Nasal cavity respiratory epithelium epithelial cell of viscerocranial mucosa (primary cell): Measurements from ENCODE around the gene UPF1. TPM values are rescaled to one million over a fixed set of nuclear protein-coding genes. Genes with fewer than 3 reads are reported as not detected.

ENCODE experiments used
- total RNA-seq: library from RNA; depleted of rRNA; stranded (reverse); fragments of >200 nt; gene quantifications from 2 replicates; pipeline ENCODE4 v1.2.3, GENCODE V29; 2014

The UPF1 gene
- total RNA-seq: 83.4 and 110 TPM in 2 replicates

GRCh38 chr19:18831524-18832305, at the start of gene UPF1:
TSS of gene UPF1 (plus strand) at chr19:18831959. CDS start at chr19:18832210, 251 bp downstream.

GRCh38 chr19:18790566-18791314, 41.0 kb upstream of the UPF1 start, which contains the start of gene COMP:
TSS of gene COMP (minus strand) at chr19:18791305. CDS start at chr19:18791269, 36 bp downstream.

GRCh38 chr19:18895824-18896341, 64.1 kb downstream of the UPF1 start, which contains the start of gene CERS1:
TSS of gene CERS1 (minus strand) at chr19:18896158. CDS start at chr19:18896072, 86 bp downstream.

Other genes starting within 250 kb of the UPF1 start
- 22.6 and 27.5 TPM in 2 replicates for gene REX1BD, start 243.2 kb upstream of the UPF1 start, total RNA-seq
- gene CRLF1, start 225.2 kb upstream of the UPF1 start, total RNA-seq: 6.5 TPM in 1 of 2 replicates, not detected in the other
- 0.14 and 1.0 TPM in 2 replicates for gene TMEM59L, start 219.1 kb upstream of the UPF1 start, total RNA-seq
- 6.5 and 10.1 TPM in 2 replicates for gene KLHL26, start 194.9 kb upstream of the UPF1 start, total RNA-seq
- gene CRTC1, start 148.3 kb upstream of the UPF1 start, total RNA-seq: 1.0 and 1.9 TPM in 2 replicates
- 0.07 TPM in 1 of 2 replicates, not detected in the other for gene COMP, start 40.7 kb upstream of the UPF1 start, total RNA-seq
- 0.43 and 0.68 TPM in 2 replicates for gene CERS1, start 64.2 kb downstream of the UPF1 start, total RNA-seq
- 148 and 267 TPM in 2 replicates for gene COPE, start 87.4 kb downstream of the UPF1 start, total RNA-seq
- gene DDX49, start 87.8 kb downstream of the UPF1 start, total RNA-seq: 54.3 and 69.4 TPM in 2 replicates
- 48.5 and 126 TPM in 2 replicates for gene HOMER3, start 109.3 kb downstream of the UPF1 start, total RNA-seq
- gene SUGP2, start 201.6 kb downstream of the UPF1 start, total RNA-seq: 19.8 and 38.9 TPM in 2 replicates
- gene ARMC6, start 201.6 kb downstream of the UPF1 start, total RNA-seq: 44.4 and 60.5 TPM in 2 replicates
- gene SLC25A42, start 232.0 kb downstream of the UPF1 start, total RNA-seq: 1.0 and 2.6 TPM in 2 replicates